ENCODE results near the gene ZBTB7C.

GRCh38 chr18:48445540-48445939 is 36.4 kb upstream of the ZBTB7C start:
- TF ChIP-seq ZSCAN5A (tag by site-specific recombination; IDR thresholded peaks at IDR 0.05): no peak
- TF ChIP-seq ZNF274 (IDR thresholded peaks at IDR 0.05; ENCODE audit: low read length): no peak
- TF ChIP-seq ZNF274 (tag by site-specific recombination; IDR thresholded peaks at IDR 0.05; ENCODE audit: borderline replicate concordance): no peak
- TF ChIP-seq CTCF (tag by site-specific recombination; IDR thresholded peaks at IDR 0.05): peak; percentile 71
- TF ChIP-seq PRDM10 (tag by site-specific recombination; IDR thresholded peaks at IDR 0.05): no peak
- no peak for TF ChIP-seq ZNF747 (tag by site-specific recombination; IDR thresholded peaks at IDR 0.05)
- no peak for TF ChIP-seq SP2 (tag by site-specific recombination; IDR thresholded peaks at IDR 0.05)
- no peak for TF ChIP-seq ATF2 (tag by site-specific recombination; IDR thresholded peaks at IDR 0.05; ENCODE audit: low read depth)
- TF ChIP-seq ZNF530 (tag by site-specific recombination; IDR thresholded peaks at IDR 0.05; ENCODE audit: low read depth): no peak
- TF ChIP-seq SALL2 (tag by site-specific recombination; IDR thresholded peaks at IDR 0.05; ENCODE audit: borderline replicate concordance): no peak
- TF ChIP-seq ZBTB7A (tag by site-specific recombination; IDR thresholded peaks at IDR 0.05; ENCODE audit: low read depth): no peak
